GM18526 (cell line): ENCODE measurements around the gene WNT4.

Experiments
- POLR2A ChIP-seq: IDR thresholded peaks from 3 replicates; pipeline ENCODE4 v1.6.1; 2011; ENCODE audit not compliant: insufficient read length; ENCODE audit errors: extremely low read depth

The WNT4 gene

DNA sequence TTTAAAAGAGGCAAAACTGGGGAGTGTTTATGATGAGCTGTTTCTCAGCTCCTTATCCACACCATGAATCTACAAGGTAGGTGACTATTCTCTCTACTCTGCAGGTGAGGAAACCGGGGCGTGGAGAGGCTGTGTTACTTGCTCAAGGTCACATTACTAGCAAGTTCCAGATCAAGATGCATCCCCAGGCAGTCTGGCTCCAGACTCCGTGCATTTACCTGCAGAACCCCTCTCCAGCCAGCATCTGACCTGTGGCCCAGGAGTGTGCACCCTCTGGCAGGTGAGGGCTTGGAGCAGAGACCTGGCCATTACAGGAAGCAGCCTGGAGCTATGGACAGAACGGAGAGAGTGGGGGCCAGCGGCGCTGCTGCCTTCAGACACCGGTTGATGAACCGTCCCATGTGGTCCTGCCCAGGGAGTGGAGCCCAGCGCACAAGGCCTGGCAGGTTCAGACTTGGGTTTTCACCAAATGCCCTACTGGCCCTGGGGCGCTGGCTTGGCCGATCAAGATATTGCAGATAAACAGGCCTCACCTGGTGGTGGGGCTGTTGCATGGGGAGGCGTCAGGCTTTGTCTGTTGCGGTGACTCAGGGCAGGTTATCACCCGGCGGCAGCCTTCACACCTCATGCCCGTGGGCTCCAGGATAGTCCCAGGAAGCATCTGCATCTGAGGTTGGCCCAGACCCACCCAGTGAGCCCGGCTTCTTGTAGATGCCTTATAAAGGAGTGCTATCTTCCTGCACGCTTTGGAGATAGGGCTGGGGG is 29.2 kb upstream of the WNT4 start:
- TF ChIP-seq POLR2A, result no peak

DNA sequence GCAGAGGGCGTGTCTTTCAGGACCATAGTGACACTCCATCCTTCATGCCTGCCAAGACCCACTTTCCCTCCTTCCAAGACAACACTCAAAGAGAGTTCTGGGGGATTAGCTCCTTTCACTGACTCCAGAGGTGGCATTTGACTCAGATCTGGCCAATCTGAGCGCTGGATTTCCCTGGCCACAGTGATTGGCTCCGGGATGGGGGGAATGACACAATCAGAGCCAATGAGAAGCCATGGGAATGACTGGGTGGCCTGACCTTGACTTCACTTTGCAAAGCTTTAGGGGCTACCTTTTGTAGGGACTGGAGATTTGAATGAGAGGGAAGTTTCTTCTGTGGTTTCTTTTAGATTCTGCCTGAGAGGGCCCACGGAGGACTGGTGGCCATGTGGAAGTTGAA is 26.9 kb upstream of the WNT4 start:
- TF ChIP-seq POLR2A, result no peak

DNA sequence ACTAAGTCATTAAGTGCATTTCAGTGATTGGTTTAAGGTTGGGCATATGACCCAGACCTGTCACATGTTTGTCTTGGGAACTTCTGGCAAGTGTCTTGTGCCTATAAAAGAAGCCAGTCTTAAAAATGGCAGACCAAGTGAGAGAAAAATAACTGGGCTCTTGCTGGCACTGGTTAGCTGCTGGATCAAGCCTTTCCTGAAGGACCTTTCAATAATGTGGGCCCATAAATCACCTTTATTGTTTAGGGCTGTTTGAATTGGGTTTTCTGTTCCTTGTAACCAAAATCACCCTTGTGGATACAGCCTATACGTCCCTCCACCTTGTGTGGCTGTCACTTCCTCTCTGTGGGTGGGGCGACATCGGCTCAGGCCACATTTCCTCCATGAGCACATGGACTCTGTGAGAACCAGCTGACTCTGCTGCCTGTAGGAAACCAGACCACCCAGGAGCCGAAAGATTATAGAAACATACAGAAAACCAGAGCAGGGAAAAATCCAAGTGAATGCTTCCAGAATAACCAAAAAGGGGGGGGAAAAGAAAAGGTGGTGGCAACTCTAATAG is 25.6 kb upstream of the WNT4 start:
- no peak for TF ChIP-seq POLR2A

DNA sequence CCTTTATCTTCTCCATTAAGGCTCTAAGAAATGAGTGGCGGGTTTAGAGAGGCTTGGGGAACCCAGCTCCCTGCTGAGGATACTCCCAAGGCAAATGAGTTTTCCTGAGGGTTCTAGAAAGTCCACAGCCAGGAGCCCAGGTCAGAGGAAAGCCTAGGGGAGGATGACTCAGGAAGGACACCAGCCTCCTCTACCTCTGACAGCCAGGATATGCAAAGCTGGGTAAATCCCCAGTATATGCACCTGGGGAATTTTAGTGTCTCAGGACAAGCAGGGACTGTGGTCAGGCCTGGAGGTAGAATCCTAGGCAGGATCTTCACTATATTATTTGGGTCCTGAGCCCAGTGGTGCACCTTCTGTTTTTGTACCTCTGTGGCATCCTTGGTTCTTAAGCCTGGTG is 23.5 kb upstream of the WNT4 start:
- no peak for TF ChIP-seq POLR2A

DNA sequence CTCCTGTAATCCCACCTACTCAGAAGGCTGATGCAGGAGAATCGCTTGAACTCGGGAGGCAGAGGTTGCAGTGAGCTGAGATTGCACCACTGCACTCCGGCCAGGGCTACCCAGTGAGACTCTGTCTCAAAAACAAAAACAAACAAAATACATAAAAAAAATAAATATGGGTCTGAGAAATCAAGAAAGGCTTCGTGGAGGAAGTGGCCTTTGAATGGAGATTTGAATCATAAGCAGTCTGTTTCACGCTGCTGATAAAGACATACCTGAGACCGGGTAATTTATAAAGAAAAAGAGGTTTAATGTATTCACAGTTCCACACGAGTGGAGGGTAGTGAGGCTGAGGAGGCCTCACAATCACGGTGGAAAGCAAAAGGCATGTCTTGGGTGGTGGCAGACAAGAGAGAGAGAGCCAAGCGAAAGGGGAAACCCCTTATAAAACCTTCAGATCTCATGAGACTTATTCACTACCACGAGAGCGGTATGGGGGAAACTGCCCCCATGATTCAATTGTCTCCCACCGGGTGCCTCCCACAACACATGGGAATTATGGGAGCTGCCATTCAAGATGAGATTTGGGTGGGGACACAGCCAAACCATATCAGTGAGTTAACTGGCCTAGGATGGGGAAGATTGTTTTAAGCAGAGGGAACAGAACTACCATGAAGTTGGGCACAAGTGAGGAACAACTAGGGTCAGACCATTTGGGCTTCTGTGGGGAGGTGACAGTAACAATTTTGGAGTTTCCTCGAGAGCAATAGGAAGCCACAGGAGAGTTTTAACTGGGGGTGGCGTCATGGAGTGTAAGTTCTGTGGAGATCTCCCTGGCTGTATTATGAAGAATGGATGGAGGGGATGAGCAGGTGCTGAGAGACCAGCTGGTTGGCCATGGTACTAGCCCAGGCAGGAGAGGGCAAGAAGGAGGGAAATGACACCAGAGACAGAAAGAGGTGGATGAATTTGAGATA is 22.2 kb upstream of the WNT4 start:
- TF ChIP-seq POLR2A, result no peak

DNA sequence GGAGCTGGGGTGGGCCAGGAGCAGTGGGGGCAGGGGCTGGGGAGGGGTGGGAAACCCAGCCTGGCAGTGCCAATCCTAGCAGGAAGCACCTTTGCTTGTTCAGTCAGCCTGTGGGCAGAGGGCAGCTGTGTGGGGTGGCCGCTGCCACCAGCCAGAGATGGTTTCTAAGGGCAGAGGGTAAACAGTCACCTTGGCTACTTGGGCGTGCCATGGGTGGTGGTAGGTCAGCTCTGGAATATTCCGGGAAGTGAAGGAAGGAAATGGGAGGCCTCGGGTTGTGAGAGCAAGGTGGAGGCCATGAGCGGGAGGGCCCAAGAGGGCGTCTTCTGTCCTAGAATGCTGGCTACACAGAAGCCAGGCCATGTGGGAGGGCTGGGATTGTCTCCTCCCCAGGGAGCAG is 20.7 kb upstream of the WNT4 start:
- TF ChIP-seq POLR2A, result no peak

DNA sequence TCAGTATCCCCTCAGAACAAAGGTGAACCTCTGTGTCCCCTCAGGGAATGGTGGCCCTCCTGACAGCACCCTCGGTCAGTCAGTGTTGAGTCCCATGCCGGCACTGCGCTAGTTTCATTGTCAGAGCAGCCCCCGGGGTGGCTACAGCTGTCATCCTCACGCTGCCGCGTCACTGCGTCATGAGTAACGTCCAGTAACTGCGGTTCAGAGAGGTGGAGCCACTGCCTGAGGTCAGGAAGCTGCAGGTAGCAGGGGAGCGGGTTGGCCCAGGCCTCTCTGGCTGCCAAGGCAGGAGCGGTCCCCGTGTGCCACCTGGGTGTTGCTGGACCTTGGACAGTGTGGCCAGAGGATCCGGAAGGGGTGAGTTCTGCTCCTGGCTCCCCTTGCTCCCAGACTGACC is 20.2 kb upstream of the WNT4 start:
- TF ChIP-seq POLR2A, result no peak

DNA sequence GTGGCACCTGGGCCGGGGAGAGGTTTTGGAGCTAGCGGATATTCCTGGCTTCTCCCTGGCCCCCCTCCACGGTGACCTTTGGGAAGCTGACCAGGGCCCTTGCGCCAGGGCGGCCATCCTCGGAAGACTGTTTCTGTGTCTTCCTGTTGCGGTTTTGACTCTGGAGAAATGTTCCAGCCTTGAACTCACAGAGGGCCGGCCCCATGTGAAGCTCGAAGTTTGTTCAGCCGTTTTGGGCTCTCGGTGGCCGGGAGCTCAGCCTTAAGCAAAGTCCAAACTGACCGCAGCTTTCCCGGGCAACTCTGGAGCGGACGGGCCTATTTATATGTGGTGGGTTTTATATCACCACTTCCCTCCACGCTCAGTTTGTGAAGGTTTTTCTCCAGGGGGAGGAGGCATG is 17.0 kb upstream of the WNT4 start:
- no peak for TF ChIP-seq POLR2A

DNA sequence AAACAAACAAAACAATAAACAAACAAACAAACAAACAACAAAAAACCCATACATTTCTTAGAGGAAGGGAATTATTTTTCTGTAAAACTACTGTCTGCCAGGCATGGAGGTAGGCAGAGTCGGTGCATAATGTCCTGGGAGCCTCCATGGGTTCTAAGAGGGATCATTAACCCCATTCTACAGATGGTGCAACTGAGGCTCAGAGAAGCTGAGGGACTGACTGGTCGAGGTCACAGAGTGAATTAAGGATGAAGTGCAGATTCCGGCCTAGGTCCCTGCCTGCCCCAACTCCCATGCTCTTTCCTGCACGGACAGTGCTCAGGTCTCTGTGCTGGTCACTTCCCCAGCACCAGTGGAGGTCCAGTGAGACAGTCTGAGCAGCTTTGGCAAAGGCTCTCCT is 15.8 kb upstream of the WNT4 start:
- TF ChIP-seq POLR2A, result no peak

DNA sequence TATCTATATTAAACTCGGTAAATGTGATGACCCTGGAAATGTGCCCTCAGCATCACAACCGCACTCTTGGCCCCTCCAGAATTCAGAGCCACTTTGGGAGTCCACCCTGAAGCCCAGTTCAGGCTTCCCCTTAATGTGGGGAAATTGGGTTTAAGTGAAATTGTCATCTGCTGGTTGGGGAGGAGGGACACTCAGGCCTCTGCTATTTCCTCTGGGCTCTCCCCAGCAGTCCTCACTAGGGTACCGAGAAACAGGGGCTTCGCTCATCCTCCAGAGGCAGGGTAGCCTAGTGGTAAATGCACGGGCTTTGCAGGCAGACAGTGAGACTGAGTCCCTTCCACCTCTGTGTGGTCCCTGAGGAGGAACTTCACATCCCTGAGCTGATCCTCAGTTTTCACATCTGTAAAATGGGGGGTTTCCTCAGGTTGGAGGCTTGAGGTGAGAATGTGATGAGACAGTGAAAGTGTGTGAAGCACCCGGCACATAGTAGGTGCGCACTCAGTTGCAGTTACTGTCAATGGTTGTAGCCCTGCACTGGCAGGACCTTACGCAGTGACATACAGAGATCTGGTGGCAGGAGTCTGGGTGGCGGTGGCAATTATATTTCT is 14.6 kb upstream of the WNT4 start:
- no peak for TF ChIP-seq POLR2A

DNA sequence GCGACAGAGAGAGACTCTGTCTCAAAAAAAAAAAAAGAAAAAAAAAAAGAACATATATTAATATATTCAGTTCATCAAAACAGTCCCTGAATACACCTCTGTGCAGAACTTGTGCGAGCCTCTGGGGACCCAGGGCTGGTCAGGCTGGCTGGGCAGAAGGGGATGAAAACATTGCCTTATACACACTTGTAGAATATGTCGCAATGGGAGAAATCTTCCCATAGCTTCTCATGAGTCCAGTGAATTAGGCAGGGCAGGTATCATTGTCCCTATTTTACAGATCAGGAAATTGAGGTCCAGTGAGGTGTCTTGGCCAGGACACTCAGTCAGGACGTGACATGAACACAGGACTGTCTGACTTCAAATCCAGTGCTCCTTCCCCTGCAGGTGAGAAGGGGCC is 12.6 kb upstream of the WNT4 start:
- TF ChIP-seq POLR2A, result no peak

DNA sequence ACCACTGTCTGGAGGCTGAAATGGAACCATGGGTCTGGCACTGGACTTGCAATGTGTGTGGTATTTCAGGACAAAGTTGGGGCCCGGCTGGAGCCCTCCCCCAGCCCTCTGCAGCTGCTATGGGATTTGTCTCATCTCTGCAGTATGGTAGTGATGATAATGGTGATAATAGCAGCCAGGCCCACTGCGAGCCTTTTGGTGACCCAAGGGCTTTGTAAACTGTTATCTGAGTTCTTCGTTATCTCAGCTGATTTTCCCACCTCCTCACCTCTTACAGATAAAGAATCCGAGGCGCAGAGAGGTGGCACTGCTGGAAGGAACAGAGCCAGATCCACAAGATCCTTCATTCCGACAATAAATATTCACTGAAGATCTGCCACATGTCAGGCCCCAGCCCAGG is 11.7 kb upstream of the WNT4 start:
- TF ChIP-seq POLR2A, result no peak

DNA sequence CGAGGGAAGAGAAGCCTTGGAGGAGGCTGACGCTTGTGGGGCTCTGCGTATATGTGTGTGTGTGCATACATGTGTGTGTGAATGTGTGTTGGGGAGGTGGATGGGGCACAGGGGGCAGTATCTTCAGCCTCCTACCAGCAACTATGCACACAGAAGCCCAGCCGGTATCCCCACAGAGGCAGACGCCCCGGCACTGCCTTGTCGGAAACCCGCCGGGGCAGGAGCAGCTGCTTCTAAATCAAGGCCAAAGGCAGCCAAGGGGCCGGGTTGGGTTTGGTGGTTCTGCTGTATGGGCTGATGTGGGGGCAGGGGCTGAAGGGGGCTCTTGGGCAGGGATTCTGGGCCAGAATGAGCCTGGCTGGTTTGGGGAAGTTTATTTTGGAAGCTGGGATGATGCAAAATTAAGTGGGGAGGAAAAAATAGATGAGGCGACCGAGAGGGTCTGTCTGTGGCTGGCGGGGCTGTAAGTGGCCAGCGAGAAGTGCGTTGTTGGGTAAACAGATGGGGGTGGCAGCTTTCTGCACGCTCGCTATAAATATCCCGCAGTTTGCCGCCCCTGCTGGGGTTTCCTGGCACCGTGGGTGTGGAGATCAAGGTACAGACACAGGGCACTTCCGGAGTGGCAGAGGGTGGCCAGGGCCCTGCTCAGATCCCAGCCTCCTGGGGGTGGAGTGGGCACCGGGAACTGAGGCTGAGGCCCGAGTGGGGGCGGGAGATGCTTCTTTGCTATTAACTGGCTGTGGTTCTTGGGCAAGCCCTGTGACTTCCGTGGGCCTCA is 11.0 kb upstream of the WNT4 start:
- no peak for TF ChIP-seq POLR2A

DNA sequence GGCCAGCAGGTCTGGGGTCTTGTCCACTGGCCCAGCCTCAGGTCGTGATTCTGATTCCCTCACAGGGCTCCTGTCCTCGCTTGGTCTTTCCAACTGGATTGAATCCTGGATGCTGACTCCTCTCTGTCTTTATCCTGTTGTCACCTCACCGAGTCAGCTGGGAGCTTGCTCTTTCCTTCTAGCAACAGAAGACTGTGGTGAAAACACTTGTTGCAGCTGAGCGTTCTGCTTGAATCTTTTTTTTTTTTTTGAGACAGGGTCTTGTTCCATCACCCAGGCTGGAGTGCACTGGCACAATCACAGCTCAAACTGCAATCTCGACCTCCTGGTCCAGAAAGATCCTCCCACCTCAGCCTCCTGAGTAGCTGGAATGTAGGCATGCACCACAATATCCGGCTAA is 8.0 kb upstream of the WNT4 start:
- TF ChIP-seq POLR2A, result no peak
